ENCODE measurements around the gene MBTPS1.

The MBTPS1 gene

DNA sequence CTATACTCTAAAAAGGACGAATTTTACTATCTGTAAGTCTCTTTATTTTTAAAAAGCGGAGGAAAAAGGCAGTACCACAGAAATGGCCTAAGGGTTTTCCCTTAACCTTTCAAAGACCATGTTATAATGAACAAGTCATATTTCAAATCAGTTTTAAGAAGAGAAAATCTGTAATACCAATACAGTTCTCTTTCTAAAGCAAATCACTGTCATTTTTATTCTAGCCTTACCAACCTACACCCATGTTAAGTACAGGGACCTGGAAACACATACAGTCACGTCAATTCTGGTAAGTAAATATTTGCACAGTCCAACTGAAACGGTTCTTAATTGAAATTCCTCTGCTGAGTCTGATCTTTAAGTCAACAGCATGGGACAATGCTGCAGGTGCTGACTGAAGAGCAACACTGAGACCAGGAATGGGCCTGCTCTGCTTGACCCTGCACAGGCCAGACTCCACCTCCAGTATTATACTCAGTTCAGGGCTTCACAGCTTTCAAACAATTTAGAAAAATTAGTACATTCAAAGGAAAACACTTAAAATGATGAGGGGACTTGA lies 20.2 kb downstream of the MBTPS1 start:
- no peak for DNase-seq

DNA sequence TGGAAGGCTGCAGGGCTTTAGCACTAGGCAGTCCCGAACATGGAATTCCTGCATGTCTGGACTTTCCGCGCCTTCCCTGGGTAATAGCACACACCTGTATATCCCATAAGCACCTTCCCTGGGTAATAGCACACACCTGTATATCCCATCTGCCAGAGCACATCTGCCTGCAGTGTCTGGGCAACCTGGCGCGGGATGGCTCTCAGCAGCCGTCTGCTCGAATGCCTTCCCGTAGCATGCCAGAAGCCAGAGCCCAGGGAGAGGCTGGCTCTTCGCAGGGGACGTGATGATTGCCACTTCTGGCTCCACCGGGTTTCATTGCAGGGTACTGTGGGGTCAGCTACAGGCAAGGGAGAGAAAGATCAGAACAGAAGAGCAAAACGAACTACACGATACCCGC lies 21.3 kb downstream of the MBTPS1 start:
- DNase-seq, result no peak

DNA sequence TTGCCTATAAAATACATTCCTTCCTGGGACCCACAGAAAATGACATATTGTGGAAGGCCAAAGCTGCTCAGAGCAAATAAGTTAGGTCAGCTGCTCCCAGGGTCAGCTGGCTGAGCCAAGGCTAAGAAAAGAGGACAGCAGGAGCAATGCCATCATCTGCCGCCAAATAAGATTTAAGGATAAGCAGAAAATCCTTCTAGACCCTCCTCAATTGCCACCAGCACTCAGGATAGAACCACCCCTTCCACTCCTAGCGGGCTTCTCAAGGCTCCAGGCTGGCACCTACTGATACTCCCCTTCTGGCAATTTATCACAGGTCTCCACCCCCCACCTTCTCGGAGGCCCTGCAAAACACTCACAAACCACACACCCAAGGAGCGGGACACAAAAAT lies 22.9 kb downstream of the MBTPS1 start:
- DNase-seq, result no peak

DNA sequence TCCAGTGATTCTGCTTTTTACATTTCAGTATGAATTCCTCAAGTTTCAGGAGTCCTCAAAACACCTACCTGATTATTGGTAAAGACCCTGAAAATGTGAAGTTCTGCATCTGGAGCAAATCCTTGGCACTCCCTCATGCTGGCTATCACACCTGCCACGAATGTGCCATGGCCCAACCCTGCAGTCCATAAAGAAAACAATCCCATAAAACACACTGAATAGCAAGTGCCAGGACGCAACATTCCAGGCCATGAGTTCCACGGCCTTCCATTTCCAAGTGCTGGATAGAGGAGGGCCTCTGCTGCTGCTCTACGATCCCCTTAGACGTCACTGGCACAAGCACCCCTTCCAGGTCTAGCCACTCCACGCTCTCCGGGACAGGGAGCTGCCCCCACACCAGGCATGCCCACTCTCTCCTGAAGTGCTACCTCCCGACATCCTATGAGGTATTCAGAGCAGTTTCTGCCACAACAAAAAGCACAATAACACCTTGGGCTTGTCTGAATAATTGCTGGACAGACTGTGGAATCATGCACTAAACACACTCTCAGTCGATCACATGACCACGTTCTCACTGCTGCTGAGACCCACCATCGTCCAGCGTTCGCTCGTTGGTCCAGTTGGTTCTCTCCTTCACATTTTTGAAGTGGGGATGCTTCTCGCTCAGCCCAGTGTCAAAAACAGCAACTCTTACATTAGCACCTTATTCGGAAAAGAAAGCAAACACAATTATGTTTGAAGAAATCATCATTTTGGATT lies 23.4 kb downstream of the MBTPS1 start:
- DNase-seq, result no peak

DNA sequence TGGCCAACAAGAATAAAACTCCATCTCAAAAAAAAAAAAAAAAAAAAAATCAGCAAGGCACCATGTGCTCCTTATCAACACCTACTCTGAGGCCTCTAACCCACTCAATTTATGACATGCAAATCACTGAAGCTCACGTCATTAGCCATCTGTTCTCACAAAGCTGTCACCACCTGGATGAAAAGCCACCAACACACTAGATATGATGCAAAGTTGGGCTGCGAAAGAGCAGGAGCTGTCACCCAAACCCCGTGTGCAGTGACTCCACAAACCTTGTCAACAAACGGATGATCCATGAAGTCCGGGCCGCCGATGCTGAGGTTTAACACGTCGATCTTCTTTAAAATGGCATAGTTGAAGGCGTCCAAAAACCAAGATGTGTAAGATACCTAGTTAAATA lies 25.3 kb downstream of the MBTPS1 start:
- DNase-seq, result no peak

DNA sequence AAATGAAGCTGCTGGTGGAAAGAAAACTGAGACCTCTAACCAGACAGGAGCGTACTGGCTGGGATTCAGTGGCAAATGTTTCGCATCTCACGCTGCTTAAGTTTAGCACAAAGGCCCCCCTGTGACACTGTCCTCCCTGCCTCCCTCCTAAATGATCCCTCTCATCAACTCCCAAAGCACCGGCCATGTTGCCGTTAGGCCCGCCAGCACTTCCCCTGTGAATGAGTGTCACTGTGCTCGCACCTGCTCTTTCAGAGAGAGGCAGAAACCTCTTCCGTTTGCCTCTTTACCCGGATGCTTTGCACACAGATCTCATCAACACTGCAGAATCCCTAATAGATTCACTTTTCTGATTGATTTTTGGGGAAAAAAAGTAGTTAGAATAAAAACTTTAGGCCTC lies 26.5 kb downstream of the MBTPS1 start:
- DNase-seq, result no peak

DNA sequence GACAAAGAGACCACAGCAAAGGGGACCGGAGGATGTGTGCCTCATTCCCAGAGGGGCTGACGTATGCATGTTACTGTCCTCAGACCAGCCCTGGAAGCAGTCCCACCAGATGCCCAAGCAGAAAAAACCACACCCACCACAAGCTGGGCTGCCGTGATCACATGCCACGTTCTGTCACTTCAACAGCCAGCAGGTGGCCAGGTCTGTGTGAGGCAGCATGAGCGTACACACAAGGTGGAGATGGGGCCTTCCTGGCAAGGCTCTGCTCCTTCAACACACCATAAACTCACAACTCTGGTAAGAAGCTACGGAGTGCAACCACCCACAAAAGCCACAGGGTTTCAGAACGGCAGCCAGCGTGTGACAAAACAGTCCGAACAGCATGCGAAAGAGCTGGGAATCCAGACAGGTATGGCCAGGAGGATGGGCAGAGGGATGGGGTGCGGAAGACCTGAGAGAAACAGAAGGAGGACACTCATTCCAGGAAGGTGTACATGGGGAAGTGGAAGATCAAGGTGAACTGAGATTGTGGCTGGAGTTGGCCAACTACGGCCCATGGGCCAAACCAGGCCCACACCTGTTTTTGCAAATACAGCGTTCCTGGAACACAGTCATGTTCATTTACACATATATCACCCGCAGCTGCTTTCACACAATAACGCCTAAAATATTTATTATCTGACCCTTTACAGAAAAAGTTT lies 27.9 kb downstream of the MBTPS1 start:
- DNase-seq, result no peak

DNA sequence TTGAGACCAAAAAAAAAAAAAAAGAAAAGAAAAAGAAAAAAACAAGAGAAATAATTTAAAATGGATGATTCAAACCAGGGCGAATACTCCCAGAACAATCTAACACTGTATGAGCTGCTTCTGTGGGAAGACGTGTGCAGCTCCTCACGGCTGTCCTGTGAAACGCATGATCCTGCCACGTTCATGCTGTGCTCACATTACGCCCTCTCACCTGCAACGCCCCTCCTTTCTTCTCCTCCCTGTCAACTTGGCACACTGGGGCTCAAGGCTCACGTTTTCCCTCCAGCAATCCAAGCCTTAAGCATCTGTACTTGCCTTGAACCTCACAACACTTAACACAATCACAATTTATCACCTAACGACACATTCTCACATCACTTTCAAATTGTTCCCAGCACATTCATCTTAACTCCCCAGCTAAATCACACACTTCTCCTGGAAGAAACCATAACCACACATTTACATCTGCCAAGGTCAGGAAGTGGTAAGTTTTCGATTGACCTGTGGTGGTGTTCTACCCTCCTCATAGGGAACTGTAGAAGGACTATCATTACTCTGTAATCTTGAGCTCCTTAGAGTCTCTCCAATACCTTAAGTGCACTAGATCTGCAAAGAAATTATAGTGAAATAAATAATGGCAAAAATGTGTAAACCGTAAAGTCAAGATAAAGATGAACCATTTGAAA lies 29.1 kb downstream of the MBTPS1 start:
- no peak for DNase-seq

DNA sequence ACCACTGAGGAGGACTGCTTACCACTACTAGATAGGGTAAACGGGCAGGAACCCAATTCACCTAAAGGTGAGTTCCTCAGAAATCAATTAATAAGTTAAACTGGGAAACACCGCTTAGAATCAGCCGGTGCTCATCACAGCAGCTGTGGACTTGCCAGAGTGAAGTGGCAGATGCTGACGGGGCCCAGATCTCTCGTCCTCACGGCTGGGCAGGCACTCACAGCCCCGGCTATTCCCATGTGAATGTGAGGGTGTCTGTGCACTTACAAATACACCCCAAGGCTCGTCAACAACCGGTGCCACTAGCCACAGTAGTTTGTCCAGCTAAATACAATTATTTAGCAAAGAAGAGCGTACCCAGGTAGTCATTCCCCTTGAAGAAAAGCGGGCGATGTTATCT lies 29.7 kb downstream of the MBTPS1 start:
- no peak for DNase-seq

DNA sequence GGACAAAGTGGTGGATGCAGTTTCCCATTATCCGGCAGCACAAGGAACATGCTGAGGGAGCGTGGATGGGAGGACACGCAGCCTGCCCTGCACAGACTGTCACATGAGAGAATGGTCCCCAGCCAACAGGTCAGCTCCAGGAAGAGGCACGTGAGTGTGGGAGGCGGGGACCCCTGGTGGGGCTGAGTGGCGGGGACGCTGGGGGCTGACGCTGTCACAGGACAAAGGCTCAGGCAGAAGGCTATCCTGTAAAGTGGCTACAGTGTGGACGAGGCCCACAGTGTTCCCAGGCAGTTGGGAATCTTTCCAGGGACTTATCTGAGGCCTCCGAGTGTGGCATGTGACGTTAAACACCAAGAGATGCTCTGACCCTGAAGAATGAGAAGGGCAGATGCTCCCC lies 30.4 kb downstream of the MBTPS1 start:
- DNase-seq, result no peak

DNA sequence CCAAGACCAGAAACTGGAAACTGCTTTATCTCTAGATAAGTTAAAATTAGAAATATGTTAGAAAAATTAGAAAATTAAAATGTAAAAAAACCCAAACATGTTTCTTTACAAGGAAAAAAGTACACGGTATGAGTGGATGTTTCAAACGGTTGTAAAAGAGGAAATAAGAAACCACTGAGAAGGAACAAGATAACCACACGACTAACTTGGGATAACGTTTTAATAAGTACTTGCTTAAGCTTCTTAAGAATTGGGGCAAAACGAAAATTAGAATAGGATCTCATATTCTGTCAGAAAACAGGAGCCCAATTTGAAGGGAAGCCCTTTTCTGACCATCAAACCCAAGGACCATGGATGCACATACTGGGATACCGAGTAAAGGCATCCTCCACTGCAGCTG lies 31.0 kb downstream of the MBTPS1 start:
- DNase-seq, result peak; percentile 21

DNA sequence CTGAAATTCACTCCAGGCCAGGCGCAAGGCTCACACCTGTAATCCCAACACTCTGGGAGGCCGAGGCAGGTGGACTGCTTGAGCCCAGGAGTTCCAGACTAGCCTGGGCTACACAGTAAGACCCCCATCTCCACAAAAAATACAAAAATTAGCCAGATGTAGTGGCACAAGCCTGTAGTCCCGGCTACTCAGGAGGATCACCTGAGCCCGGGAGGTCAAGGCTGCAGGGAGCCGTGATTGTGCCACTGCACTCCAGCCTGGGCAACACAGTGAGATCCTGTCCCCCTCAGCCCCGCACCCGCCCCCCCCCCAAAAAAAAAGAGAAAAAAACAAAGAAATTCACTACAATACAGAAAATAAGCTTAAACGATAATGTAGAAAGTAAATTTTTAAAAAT lies 31.5 kb downstream of the MBTPS1 start:
- DNase-seq, result no peak

DNA sequence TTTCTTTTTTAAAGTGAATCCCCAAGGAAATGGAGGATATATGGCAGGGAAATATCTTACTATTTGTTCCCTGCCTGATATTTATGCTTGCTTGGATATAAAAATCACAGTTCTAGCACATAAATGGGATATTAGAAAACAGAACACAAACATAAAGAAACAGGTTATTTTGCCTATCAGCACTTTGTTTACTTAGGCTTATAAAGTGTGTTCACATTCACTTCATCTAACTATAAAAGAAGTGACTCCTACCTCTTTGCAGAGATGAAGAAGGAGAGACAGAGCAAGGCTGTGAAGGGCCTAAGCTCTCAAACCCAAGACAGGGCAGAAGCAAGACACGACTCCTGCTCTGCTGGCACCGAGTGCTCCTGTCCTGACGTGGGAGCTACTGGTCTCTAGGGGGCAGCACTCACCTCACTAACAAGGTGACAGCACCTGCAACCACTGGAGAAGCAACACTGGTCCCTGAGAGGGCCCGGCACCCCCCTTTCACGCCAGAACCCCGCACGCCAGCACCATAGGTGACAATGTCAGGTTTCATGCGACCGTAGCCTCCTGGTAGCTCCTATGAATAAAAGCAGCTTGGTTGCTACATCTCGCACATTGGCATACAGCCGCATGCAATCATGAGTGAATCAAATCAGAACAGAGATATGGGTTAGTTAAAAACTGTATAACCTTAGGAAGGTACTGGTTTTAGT lies 32.0 kb downstream of the MBTPS1 start:
- no peak for DNase-seq

DNA sequence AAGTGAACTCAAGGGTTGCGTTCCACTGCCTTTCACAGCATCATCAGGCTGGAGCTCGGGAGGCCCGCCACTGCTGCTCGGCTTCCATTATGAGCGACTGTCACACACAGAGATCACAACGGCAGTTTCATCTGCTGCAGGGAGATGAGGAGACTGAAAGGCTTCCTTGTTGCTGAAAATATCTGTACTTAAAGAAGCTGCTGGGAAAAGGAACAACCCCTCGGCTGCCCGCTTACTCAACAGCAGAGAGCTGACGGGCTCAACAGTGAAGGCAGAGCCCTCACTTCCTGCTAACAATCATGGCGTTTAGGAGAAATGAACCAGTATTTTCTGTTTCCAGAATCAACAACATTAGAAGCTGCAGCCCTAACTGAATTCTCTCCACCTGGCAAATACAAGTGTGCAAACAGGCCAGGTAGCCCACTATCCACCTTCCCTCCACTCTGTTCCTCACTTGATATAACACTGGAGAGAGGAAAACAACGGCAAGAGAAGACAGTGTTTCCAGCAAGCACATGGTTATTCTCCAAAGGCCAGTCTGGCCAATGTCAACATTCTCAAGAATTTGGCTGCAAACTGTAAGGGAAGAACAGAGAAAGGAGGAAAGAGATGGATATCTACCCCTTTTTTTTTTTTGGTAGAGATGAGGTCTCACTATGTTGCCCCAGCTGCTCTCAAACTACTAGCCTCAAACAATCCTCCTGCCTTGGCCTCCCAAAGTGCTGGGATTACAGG lies 33.7 kb downstream of the MBTPS1 start:
- DNase-seq, result no peak

DNA sequence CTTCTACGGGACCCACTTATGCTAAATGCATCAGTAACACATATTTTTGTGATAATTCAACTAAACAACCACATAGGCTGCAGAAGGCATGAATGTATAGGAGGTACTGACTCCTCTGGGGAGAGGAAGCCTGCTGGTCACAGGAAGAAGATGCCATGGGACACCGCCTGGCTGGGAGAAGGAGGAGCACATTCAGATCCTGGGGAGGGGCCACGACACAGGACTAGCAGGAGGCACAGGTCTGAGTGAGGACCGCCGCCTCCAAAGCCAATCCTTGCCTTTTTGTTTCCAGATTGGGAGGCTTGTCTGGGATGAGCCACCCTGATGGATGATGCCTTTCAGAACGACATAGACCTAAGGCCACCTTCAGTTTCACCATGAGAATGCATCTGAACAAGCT lies 34.6 kb downstream of the MBTPS1 start:
- DNase-seq, result no peak

DNA sequence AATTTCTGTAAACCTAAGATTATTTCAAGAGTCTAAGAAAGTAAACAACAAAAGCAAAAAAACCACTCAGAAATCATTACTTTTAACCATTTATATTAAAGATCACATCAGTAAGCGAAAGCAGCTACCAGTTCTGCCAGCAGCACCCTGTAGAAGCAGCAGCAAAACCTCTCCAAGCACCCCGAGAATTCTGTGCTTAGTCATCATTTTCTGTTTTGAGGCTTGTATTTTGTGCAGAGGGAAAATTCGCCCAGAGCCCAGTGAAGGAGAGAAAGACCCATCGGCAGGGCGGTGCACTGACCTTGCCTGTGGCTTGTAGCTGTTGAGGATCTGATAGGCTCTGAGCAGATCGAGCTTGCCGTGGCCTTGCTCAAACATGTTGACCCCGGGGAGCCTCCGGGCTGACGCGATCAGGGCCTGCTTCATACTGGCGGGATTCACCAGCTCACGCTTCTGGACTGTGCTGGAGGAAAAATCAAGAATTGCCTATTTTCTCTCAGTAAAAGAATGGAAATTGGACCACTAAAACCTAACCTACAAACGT lies 35.2 kb downstream of the MBTPS1 start:
- no peak for DNase-seq

DNA sequence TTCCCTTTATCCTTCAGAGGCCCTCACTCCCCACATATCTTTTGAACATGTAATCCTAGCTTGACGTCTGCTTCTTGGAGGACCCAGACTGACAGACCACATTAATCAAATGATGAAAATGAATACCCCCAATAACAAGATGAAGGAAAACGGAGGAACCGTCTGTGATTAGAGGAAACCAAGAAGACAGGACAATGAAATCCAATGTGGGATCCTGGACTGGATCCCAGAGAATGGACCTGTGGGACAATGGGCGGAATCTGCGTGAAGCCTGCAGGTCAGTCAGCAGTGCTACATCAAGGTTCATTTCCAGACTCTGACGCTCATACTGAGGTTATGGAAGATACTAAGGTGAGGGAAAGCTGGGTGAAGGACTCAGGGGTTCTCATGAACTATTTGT lies 35.9 kb downstream of the MBTPS1 start:
- no peak for DNase-seq

DNA sequence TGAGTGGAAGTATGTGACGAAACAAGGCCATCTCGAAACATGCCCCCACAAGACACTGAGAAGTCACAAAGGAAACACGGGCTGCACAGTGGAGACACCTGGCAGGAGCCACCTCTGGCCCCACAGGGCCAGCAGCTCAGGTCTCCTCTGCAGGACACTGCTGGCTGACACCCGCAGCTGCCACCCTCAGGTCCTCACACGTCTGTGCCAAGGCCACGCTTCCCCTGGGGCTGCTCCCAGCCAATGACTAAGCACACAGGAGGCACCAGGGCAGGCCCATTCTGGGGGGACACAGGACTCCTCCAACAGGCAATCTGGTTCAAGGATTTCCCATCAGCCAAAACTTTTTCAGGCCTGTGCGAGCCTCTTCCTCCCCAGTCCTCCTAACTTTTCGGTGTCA lies 36.4 kb downstream of the MBTPS1 start:
- no peak for DNase-seq

DNA sequence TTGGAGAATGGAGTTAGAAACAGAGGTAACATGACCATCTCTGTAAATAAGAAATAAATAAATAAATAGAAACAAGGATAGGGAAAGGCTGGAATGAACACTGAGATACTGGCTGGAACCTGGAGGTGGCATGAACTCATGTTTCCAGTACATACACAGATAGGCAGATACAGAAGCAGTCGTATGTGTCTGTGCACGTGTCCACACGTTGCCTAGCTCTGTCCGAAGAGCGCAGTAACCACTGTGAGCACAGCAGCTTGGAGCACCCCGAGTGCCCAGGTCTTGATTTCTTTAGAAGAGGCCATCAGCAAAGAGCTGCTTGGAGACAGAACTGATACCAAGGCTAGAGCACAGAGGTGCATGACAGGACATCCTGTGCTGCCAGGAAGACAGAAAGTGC lies 37.1 kb downstream of the MBTPS1 start:
- no peak for DNase-seq

DNA sequence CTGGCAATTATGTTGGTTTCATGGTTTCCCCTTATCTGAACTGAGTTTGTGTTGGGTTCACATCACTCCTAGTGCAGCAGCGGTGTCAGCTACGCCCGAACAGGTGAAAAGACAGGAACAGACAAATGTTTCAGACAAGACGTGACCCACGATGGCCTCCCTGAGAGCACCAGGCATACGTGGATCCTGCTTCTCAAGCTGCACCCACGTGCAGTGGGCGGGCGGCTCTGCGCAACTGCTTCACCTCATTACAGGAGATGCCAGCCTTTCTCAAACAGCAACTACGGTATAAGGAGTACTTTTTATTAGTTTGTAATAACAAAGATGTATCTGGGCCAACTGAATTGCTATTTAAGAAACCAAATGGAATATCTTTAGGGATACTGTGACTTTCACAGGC lies 41.4 kb downstream of the MBTPS1 start:
- DNase-seq, result no peak

DNA sequence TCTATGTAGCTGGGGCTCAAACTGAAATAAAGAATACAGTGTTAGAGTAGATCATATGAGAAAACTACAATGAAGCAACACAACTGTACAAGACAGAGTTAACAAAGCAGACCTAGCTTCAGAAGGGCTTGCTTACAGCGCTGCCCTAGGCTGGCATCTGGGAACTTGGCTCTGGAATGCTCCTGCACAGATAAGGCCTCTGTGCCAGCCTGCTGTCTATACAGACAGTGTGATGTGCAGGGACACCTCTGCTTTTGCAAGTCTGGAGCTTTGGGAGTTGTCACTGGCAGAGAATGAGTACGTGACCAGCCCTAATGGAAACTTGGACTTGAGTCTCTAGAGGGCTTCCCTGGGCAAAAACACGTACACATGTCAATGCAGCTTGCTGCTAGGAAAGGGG lies 42.0 kb downstream of the MBTPS1 start:
- no peak for DNase-seq

DNA sequence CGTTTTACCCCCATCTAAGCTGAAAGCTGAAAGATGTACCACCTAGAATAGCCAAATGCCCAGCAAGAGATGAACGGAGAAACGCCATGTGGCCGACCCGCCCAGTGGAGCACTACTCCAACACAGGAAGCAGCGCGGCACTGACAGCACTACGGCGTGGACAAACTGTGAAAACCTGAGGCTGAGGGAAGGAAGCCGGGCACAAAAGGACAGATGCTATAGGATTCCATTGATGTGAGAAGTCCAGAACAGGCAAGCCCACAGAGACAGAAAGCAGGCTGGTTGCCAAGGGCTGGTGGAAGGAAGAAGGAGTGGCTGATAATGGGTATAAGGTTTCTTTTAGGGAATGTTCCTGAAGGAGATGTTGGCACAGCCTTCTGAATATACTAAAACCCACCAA lies 44.7 kb downstream of the MBTPS1 start:
- no peak for DNase-seq
